Measurements from ENCODE around the gene FOXO6. TPM values are rescaled to one million over a fixed set of nuclear protein-coding genes. Genes with fewer than 3 reads are reported as not detected.

FOXO6 gene
- total RNA-seq, 4 donors from 2014 or later = 0.44 to 4.4 (median 1.7) TPM

- TF ChIP-seq EP300 (IDR thresholded peaks at IDR 0.05) (no peak), CTCF (IDR thresholded peaks at IDR 0.05) (no peak), POLR2A (IDR thresholded peaks at IDR 0.05) (no peak)
- H3K27ac ChIP-seq = no peak overlapping the region
- H3K9me3 ChIP-seq = no peaks in the 10 kb centered on the region
- DNase-seq (ENCODE audit: low spot score in 2 of 2) = no peak
- H3K4me1 ChIP-seq = peaks cover 0 to 16% (median 0%) of the 10 kb centered on the region in 4 donors
- H3K4me3 ChIP-seq = no peak overlapping the region
- 86 to 93% methylated on average over 5 of the region's 5 CpGs for WGBS, 2 donors
- no peaks in the 10 kb centered on the region for H3K27me3 ChIP-seq
- no peaks in the 10 kb centered on the region for H3K36me3 ChIP-seq
These were observed 38.0 kb upstream of the FOXO6 start for GRCh38 chr1:41323243-41323642.

GRCh38 chr1:41325801-41326200 lies 35.4 kb upstream of the FOXO6 start:
- Histone ChIP-seq H3K9me3 (no peaks in the 10 kb centered on the region), H3K36me3 (no peaks in the 10 kb centered on the region), H3K27ac (no peak overlapping the region), H3K27me3 (no peaks in the 10 kb centered on the region), H3K4me1 (no peaks in the 10 kb centered on the region), H3K4me3 (no peak overlapping the region)
- WGBS, 2 donors = 86 to 89% methylated on average over 6 of the region's 6 CpGs
- no peak for DNase-seq (ENCODE audit: low spot score in 2 of 2)
- TF ChIP-seq POLR2A (IDR thresholded peaks at IDR 0.05) = no peak
- no peak for TF ChIP-seq EP300 (IDR thresholded peaks at IDR 0.05)

GRCh38 chr1:41327383-41327999 lies 33.7 kb upstream of the FOXO6 start:
- DNase-seq (ENCODE audit: low spot score in 2 of 2) = no peak
- 71 to 72% methylated on average over 6 of the region's 6 CpGs for WGBS, 2 donors
- no peaks in the 10 kb centered on the region for H3K9me3 ChIP-seq

GRCh38 chr1:41328001-41328615 lies 33.1 kb upstream of the FOXO6 start:
- Histone ChIP-seq H3K9me3 (no peaks in the 10 kb centered on the region), H3K4me1 (no peaks in the 10 kb centered on the region), H3K27ac (no peak overlapping the region), H3K36me3 (no peaks in the 10 kb centered on the region), H3K4me3 (no peak overlapping the region), H3K27me3 (peaks cover 0 to 2% of the 10 kb centered on the region in 2 donors)
- WGBS, 2 donors = 72 to 76% methylated on average over 7 of the region's 7 CpGs
- no peak for TF ChIP-seq CTCF (IDR thresholded peaks at IDR 0.05)
- no peak for TF ChIP-seq POLR2A (IDR thresholded peaks at IDR 0.05)
- no peak for TF ChIP-seq EP300 (IDR thresholded peaks at IDR 0.05)
- DNase-seq (ENCODE audit: low spot score in 2 of 2) = no peak

More at GRCh38 chr1:41327383-41327999, 33.7 kb upstream of the FOXO6 start:
- no peak for TF ChIP-seq EP300 (IDR thresholded peaks at IDR 0.05)
- TF ChIP-seq POLR2A (IDR thresholded peaks at IDR 0.05) = no peak
- TF ChIP-seq CTCF (IDR thresholded peaks at IDR 0.05) = no peak
- Histone ChIP-seq H3K27me3 (no peaks in the 10 kb centered on the region), H3K4me3 (no peak overlapping the region), H3K36me3 (no peaks in the 10 kb centered on the region), H3K4me1 (no peaks in the 10 kb centered on the region), H3K27ac (no peak overlapping the region)

- H3K36me3 ChIP-seq = no peaks in the 10 kb centered on the region
- H3K4me3 ChIP-seq = no peak overlapping the region
- H3K9me3 ChIP-seq = peaks cover 0 to 4% (median 0%) of the 10 kb centered on the region in 4 donors
- H3K4me1 ChIP-seq = no peaks in the 10 kb centered on the region
- TF ChIP-seq CTCF (IDR thresholded peaks at IDR 0.05) (no peak), EP300 (IDR thresholded peaks at IDR 0.05) (no peak), POLR2A (IDR thresholded peaks at IDR 0.05) (no peak)
- no peak for DNase-seq (ENCODE audit: low spot score in 2 of 2)
- 83 to 86% methylated on average over 6 of the region's 6 CpGs for WGBS, 2 donors
- H3K27me3 ChIP-seq = peaks cover 0 to 5% of the 10 kb centered on the region in 2 donors
- H3K27ac ChIP-seq = no peak overlapping the region
These were observed 32.2 kb upstream of the FOXO6 start for GRCh38 chr1:41328780-41329640.

All from tibial nerve (tissue), 4 donors.